ENCODE measurements around the gene MUC6.

The MUC6 gene

GRCh38 chr11:1035577-1036283 is 788 bp downstream of the MUC6 start:
- no peak for DNase-seq

GRCh38 chr11:1034456-1035295 is 1.8 kb downstream of the MUC6 start:
- no peak for DNase-seq

GRCh38 chr11:1034001-1034400 is 2.5 kb downstream of the MUC6 start:
- no peak for DNase-seq

- no peak for DNase-seq
These were observed 3.3 kb downstream of the MUC6 start for GRCh38 chr11:1033016-1033798.

- DNase-seq: no peak
These were observed 4.1 kb downstream of the MUC6 start for GRCh38 chr11:1032310-1032891.

GRCh38 chr11:1031121-1031899 is 5.2 kb downstream of the MUC6 start:
- DNase-seq: no peak

- DNase-seq: no peak
These were observed 6.0 kb downstream of the MUC6 start for GRCh38 chr11:1030556-1030955.

GRCh38 chr11:1030086-1030485 is 6.4 kb downstream of the MUC6 start:
- no peak for DNase-seq

- DNase-seq: no peak
These were observed 6.9 kb downstream of the MUC6 start for GRCh38 chr11:1029654-1030053.

GRCh38 chr11:1029051-1029450 is 7.5 kb downstream of the MUC6 start:
- no peak for DNase-seq

- no peak for DNase-seq
These were observed 7.9 kb downstream of the MUC6 start for GRCh38 chr11:1028616-1029015.

- no peak for DNase-seq
These were observed 8.3 kb downstream of the MUC6 start for GRCh38 chr11:1028291-1028540.

GRCh38 chr11:1027483-1028290 is 8.8 kb downstream of the MUC6 start:
- DNase-seq: no peak

- DNase-seq: no peak
These were observed 9.7 kb downstream of the MUC6 start for GRCh38 chr11:1026641-1027482.

GRCh38 chr11:1026163-1026450 is 10.4 kb downstream of the MUC6 start:
- DNase-seq: no peak

GRCh38 chr11:1025410-1026162 is 10.9 kb downstream of the MUC6 start:
- no peak for DNase-seq

GRCh38 chr11:1024597-1025409 is 11.7 kb downstream of the MUC6 start:
- no peak for DNase-seq

GRCh38 chr11:1023811-1024596 is 12.5 kb downstream of the MUC6 start:
- no peak for DNase-seq
